ENCODE measurements around the gene BCL11B.

The BCL11B gene

DNA sequence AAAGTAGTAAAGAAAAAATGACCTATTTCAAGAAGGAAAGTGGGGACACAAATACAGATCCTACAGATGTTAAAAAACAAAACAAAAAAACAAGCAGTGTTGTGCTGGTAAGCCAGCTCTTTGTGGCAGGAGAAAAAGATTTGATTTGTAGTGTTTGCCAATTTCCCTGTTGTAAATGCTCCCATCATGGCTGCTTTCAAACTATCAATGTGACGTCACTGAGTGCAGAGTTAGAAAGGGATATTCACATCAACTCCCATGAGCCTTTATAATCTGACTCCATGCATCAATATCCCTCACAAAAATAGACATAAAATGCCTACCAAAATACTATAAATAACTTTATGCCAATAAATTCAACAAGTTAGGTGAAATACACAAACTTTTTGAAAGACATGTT, 32.2 kb upstream of the BCL11B start:
- H3K4me1 Mint-ChIP-seq (ENCODE audit: low read depth): no peaks in the 10 kb centered on the region
- H3K4me3 Mint-ChIP-seq: no peak overlapping the region
- H3K27ac Mint-ChIP-seq: no peak overlapping the region
- H3K36me3 Mint-ChIP-seq (ENCODE audit: low read depth): peaks cover 6% of the 10 kb centered on the region
- H3K27me3 Mint-ChIP-seq: no peaks in the 10 kb centered on the region
- H3K9me3 Mint-ChIP-seq: peaks cover 21% of the 10 kb centered on the region

DNA sequence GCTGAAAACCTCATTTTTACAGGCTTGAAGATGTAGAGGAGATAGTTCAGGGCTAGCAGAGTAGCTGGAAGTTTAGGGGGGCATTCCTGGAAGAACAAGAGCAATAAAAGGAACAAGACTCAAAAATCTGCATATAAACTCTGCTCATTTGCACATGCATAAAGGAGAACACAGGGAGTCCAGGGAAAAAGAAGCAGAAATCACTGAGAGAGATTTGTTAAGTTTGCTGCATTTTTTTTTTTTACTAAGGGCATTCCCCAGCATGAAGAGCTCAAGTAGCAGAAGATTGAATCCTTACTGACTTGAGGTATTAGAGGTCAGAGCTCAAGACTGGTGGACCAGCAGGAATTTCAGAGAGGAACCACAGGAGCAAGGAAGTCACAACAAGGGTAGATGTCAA, 28.2 kb upstream of the BCL11B start:
- Mint-ChIP-seq H3K9me3 (peaks cover 30% of the 10 kb centered on the region), H3K36me3 (ENCODE audit: low read depth) (peaks cover 10% of the 10 kb centered on the region), H3K4me3 (no peak overlapping the region), H3K27me3 (peaks cover 14% of the 10 kb centered on the region), H3K27ac (no peak overlapping the region), H3K4me1 (ENCODE audit: low read depth) (no peaks in the 10 kb centered on the region)

DNA sequence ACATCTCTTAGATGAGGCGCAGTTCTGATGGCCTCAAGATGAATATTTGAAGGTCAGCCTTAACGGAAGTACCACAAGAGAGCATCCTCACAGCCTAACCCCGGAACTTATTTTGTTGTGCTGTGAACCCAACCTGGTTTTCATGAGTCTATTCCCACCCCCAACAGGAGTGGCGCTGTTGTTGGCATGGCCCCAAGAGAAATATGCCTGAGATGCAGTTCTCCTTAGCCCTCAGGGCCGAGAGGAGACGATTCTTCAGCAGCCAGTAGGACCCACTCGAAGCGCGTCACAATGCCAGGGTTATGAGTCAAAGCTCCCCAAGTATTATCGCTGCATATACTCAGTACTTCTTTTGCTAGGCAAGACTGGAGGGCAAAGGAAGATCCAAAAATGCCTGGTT, 24.5 kb upstream of the BCL11B start:
- no peaks in the 10 kb centered on the region for H3K4me1 Mint-ChIP-seq (ENCODE audit: low read depth)
- H3K36me3 Mint-ChIP-seq (ENCODE audit: low read depth): peaks cover 10% of the 10 kb centered on the region
- H3K27me3 Mint-ChIP-seq: peaks cover 20% of the 10 kb centered on the region
- no peak overlapping the region for H3K27ac Mint-ChIP-seq
- H3K9me3 Mint-ChIP-seq: peaks cover 25% of the 10 kb centered on the region
- no peak overlapping the region for H3K4me3 Mint-ChIP-seq

DNA sequence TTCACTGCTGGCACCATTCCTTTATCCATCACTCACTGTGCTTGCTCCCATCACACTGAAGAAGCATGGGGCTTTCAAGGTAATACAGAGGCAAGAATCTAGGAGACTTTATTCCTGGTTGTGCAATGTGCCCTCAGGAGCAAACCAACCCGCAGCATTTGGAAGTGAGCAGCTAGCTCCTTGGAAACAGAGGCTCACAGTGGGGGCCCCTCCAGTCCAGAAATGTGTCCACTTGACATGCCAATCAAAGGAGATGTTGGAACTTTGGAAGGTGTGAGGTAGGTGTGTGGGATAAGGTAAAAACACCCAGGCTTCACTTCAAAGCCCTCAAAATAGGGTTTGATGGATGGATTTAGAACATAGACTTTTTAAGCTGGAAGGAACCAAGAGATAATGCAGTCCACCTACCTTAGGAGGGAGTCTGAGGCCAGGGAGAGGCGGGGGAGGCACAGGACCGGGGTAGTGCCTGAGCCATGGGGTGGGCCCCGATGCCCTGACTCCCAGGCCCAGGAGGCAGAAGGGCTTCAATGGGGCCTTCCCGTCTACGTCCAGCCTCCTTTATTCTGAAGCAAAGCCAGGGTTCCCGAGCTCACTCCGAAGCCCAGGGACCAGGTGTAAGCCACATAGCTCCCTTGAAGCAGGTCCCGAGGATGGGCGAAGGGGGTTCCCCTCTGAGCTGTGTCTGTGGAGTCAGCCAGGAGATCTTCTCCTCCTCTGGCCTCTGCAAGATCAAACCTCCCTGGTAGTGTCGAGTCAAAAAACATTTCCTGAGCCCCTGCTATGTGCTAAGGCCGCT, 17.6 kb upstream of the BCL11B start:
- no peaks in the 10 kb centered on the region for H3K9me3 Mint-ChIP-seq
- no peaks in the 10 kb centered on the region for H3K36me3 Mint-ChIP-seq (ENCODE audit: low read depth)
- H3K27me3 Mint-ChIP-seq: peaks cover 3% of the 10 kb centered on the region
- no peak overlapping the region for H3K27ac Mint-ChIP-seq
- peaks cover 16% of the 10 kb centered on the region for H3K4me1 Mint-ChIP-seq (ENCODE audit: low read depth)
- H3K4me3 Mint-ChIP-seq: no peak overlapping the region

DNA sequence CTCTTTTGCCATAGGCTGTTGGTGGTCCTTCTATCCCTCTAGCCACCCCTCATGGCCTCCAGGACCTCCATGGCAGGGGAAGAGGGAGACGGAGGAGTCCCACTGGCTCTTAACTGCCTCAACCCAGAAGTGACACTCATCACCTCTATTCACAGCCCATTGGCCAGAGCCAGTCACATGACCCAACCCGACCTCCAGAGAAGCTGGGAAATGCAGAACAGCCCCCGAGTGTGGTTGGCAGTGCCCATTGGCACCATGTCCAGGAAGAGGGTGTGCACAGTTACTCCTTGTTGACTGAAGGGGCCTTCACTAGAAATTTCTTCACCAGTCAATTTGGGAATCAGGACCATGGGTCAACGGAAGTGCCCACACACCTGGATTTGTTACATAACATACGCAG, 17.0 kb upstream of the BCL11B start:
- Mint-ChIP-seq H3K27ac (no peak overlapping the region), H3K4me1 (ENCODE audit: low read depth) (peaks cover 16% of the 10 kb centered on the region), H3K27me3 (peaks cover 3% of the 10 kb centered on the region), H3K9me3 (no peaks in the 10 kb centered on the region), H3K36me3 (ENCODE audit: low read depth) (no peaks in the 10 kb centered on the region), H3K4me3 (no peak overlapping the region)

DNA sequence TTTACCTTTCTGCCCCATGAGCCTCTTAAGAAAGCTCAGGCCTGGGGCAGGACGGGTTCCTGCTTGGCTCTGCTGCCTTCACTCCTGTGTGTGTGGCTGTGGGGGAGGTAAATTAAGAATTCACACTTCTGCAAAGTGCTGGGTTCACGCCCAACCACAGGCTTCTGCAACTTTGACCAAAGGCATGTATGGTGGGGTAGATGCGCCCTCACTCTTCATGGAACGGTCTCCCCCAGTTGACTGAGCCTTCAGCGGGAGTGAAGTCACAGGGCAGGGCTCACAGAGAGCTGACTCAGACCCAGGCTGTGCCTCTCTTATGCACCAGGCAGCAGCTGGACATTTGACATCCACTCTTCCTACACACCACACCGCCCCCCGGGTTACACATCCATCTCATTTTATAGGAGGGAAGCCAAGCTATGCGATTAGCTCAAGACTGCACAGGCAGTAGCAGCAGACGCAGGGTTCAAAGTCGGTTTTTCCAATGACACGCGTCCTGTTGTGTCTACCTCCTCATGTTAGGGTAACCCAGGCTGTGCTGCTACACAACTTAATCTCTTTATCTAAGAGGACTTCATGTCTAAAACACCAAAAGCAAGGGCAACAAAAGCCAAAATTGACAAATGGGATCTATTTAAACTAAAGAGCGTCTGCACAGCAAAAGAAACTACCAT, 15.4 kb upstream of the BCL11B start:
- peak overlapping the region; percentile 56 for H3K27ac Mint-ChIP-seq
- peaks cover 16% of the 10 kb centered on the region for H3K4me1 Mint-ChIP-seq (ENCODE audit: low read depth)
- no peaks in the 10 kb centered on the region for H3K9me3 Mint-ChIP-seq
- H3K4me3 Mint-ChIP-seq: peak overlapping the region; percentile 51
- H3K27me3 Mint-ChIP-seq: no peaks in the 10 kb centered on the region
- no peaks in the 10 kb centered on the region for H3K36me3 Mint-ChIP-seq (ENCODE audit: low read depth)

GRCh38 chr14:99286761-99287160, 14.8 kb upstream of the BCL11B start:
- H3K9me3 Mint-ChIP-seq: no peaks in the 10 kb centered on the region
- H3K27me3 Mint-ChIP-seq: no peaks in the 10 kb centered on the region
- H3K4me3 Mint-ChIP-seq: peak overlapping the region; percentile 51
- H3K4me1 Mint-ChIP-seq (ENCODE audit: low read depth): peaks cover 16% of the 10 kb centered on the region
- H3K27ac Mint-ChIP-seq: no peak overlapping the region
- H3K36me3 Mint-ChIP-seq (ENCODE audit: low read depth): no peaks in the 10 kb centered on the region

DNA sequence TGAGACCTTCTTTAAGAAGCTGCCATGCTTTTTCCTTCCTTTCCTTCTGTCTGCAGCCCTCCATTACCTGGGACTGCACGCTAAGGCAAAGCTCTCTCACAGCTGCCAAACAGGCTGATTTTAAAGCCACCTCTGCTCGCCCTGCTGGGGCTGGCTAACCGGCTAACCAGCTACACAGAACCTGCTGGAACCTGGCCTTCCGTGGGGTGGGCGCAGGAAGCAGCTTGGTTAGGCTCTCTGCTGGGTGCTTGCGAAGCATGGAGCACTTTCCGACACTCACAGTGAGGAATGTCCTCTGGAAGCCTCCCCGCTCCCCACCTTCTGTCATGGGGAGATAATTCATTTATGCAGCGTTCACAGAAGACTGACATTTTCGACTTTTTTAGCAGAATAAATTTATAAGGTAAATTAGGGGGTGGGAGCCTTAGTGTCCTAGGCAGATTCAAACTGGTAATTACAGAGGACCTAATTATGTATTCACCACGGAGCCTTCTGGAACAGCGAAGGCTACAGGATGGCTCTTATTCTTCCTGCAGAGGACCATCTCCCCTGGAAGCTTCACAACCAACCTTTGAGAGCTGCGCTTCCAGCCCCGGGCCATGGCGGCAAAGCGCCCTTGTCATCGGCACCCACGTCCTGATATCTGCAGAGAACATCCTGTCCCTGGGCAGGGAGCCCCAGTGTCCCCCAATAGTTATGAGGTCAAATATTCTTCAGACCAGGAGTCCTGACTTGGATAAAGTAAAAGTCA, 12.4 kb upstream of the BCL11B start:
- Mint-ChIP-seq H3K9me3 (no peaks in the 10 kb centered on the region), H3K27me3 (no peaks in the 10 kb centered on the region), H3K36me3 (ENCODE audit: low read depth) (no peaks in the 10 kb centered on the region), H3K27ac (no peak overlapping the region), H3K4me3 (no peak overlapping the region), H3K4me1 (ENCODE audit: low read depth) (peaks cover 25% of the 10 kb centered on the region)

DNA sequence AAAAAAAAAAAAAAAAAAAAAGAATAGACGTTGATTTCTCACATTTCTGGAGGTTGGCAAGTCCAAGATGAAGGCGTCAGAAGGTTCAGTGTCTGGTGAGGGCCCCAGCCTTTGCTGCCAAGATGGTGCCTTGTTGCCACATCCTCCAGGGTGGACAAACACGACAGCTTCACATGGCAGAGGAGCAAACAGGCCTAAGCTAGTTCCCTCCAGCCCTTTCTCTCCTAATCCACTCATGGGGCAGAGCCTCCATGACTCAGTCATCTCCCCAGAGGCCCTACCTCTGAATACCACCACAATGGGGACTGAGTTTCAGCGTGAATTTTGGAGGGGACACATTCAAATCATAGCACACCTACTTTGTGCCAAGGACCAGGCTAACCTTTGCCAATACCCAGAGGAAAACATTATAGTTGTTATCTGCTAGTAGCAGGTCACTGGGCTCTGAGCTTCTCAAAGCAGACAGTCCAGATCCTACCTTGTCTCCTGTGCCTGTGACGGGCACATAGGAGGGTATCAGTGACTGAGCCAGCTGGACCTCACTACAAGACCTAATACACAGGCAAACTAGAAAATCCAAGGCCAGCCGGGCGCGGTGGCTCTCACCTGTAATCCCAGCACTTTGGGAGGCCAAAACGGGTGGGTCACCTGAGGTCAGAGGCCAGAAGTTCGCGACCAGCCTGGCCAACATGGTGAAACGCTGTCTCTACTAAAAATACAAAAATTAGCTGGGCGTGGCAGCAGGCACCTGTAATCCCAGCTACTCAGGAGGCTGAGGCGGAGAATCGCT, 10.5 kb upstream of the BCL11B start:
- Mint-ChIP-seq H3K27ac (no peak overlapping the region), H3K27me3 (no peaks in the 10 kb centered on the region), H3K4me1 (ENCODE audit: low read depth) (peaks cover 23% of the 10 kb centered on the region), H3K4me3 (no peak overlapping the region), H3K36me3 (ENCODE audit: low read depth) (no peaks in the 10 kb centered on the region), H3K9me3 (no peaks in the 10 kb centered on the region)

DNA sequence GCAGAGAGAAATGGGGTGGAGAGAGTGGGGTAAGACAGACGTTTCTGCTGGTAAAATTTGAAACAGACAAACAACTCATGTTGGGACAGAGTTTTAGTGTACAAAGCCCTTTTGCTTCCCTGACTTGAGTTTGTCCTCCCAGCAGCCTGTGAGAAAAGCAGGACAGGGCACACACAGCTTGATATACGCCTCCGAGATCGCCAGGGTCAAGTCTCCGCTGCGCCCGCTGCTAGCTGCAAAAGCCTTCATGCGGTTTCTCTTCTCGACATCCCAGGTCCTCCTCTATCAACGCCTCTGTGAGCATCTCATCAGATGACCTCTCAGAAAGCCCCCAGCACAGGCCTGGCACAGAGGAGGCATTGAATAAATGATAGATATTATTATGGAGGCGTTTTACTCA, 9.4 kb upstream of the BCL11B start:
- Mint-ChIP-seq H3K36me3 (ENCODE audit: low read depth) (no peaks in the 10 kb centered on the region), H3K9me3 (no peaks in the 10 kb centered on the region), H3K4me1 (ENCODE audit: low read depth) (peaks cover 21% of the 10 kb centered on the region), H3K27me3 (no peaks in the 10 kb centered on the region), H3K4me3 (no peak overlapping the region), H3K27ac (no peak overlapping the region)

GRCh38 chr14:99280852-99281251, 8.9 kb upstream of the BCL11B start:
- Mint-ChIP-seq H3K4me3 (no peak overlapping the region), H3K36me3 (ENCODE audit: low read depth) (no peaks in the 10 kb centered on the region), H3K27me3 (peaks cover 4% of the 10 kb centered on the region), H3K9me3 (no peaks in the 10 kb centered on the region), H3K27ac (no peak overlapping the region), H3K4me1 (ENCODE audit: low read depth) (peaks cover 21% of the 10 kb centered on the region)

DNA sequence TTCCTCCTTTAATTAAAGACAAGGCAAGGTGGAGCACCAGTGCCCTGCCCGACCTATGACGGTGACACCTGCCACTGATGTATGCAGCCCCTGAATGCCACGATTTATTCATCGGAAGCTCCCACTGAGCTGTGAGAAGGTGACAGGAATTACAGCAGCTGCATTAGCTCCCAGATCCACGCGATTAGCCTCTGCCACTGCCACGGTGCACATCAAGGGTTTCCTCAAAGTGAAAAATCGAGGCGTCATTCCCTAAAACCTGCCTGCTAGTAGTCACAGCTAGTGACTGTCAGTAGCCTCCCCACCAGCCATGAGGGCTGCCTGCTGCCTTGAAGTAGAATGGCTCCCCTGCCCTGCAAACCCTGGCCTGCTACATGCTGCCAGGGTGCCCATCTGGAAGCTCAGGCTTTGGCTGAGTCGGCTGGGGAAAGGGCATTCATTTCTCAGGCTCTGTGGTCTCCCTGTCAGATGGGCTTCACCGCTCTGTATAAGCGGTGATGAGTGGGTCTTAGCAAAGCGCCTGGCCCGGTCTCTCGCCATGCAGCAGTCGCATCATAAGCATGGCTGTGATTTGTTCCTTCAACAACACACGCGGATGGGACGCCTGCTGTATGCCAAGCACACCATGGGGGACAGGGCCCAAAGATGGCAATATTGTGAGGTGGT, 8.2 kb upstream of the BCL11B start:
- no peak overlapping the region for H3K27ac Mint-ChIP-seq
- H3K36me3 Mint-ChIP-seq (ENCODE audit: low read depth): no peaks in the 10 kb centered on the region
- peaks cover 6% of the 10 kb centered on the region for H3K27me3 Mint-ChIP-seq
- peaks cover 21% of the 10 kb centered on the region for H3K4me1 Mint-ChIP-seq (ENCODE audit: low read depth)
- no peak overlapping the region for H3K4me3 Mint-ChIP-seq
- no peaks in the 10 kb centered on the region for H3K9me3 Mint-ChIP-seq

GRCh38 chr14:99278836-99279235, 6.8 kb upstream of the BCL11B start:
- no peak overlapping the region for H3K27ac Mint-ChIP-seq

DNA sequence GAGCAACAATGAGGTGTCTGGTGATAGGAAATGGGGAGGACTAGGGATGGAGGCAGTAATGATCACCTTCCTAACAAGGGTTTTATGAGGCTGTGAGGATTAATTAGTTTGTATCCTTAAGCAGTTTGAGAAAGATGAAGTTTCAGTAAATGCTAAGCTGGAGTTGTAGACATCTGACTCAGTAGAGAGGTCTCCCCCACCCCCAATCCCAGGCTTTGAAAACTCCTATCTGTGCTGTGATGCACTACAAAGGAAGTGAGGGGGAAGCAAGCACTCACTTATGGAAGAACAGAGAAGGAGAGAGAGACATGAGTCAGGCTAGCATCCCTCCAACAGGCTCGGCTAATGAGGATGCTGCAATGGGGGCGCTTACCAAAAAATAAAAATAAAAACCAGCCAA, 5.5 kb upstream of the BCL11B start:
- Mint-ChIP-seq H3K4me3 (peak overlapping the region; percentile 15), H3K27me3 (peaks cover 6% of the 10 kb centered on the region), H3K36me3 (ENCODE audit: low read depth) (no peaks in the 10 kb centered on the region), H3K9me3 (no peaks in the 10 kb centered on the region), H3K27ac (no peak overlapping the region), H3K4me1 (ENCODE audit: low read depth) (peaks cover 37% of the 10 kb centered on the region)

More at GRCh38 chr14:99278836-99279235, 6.8 kb upstream of the BCL11B start:
- H3K4me3 Mint-ChIP-seq: no peak overlapping the region
- no peaks in the 10 kb centered on the region for H3K9me3 Mint-ChIP-seq
- H3K4me1 Mint-ChIP-seq (ENCODE audit: low read depth): peaks cover 29% of the 10 kb centered on the region
- peaks cover 6% of the 10 kb centered on the region for H3K27me3 Mint-ChIP-seq
- no peaks in the 10 kb centered on the region for H3K36me3 Mint-ChIP-seq (ENCODE audit: low read depth)

All from stimulated activated naive CD8-positive, alpha-beta T cell treated with anti-CD3 and anti-CD28 coated beads, Interleukin-15, Interleukin-2, amounts not matched to agents 100 ng/mL and 50 ng/mL, for 24 hours (primary cell).